Keratinocyte (primary cell): Measurements from ENCODE around the gene HRH3.

Experiments
- EZH2 ChIP-seq: IDR thresholded peaks from one replicate; pipeline ENCODE4 v1.6.1; 2012; ENCODE audit warnings: inconsistent platforms, mild to moderate bottlenecking, low read length, moderate library complexity
- TF ChIP-seq, protein P1 (sequence below), 3 experiments: IDR thresholded peaks in 1 of 3; conservative IDR thresholded peaks in 1 of 3; optimal IDR thresholded peaks in 1 of 3; 2 replicates in 2 of 3; 3 replicates in 1 of 3; pipeline versions ENCODE3 to v1.5.1; 2011; ENCODE audit warnings: low read length in 3 of 3, mild to moderate bottlenecking in 3 of 3, moderate library complexity in 2 of 3, control low read depth in 1 of 3, inconsistent platforms in 1 of 3; ENCODE audit not compliant: insufficient read depth in 2 of 3; ENCODE audit errors: extremely low read depth in 1 of 3

GRCh38 chr20:62179162-62179504 is 40.9 kb downstream of the HRH3 start:
- TF ChIP-seq, protein P1, sequence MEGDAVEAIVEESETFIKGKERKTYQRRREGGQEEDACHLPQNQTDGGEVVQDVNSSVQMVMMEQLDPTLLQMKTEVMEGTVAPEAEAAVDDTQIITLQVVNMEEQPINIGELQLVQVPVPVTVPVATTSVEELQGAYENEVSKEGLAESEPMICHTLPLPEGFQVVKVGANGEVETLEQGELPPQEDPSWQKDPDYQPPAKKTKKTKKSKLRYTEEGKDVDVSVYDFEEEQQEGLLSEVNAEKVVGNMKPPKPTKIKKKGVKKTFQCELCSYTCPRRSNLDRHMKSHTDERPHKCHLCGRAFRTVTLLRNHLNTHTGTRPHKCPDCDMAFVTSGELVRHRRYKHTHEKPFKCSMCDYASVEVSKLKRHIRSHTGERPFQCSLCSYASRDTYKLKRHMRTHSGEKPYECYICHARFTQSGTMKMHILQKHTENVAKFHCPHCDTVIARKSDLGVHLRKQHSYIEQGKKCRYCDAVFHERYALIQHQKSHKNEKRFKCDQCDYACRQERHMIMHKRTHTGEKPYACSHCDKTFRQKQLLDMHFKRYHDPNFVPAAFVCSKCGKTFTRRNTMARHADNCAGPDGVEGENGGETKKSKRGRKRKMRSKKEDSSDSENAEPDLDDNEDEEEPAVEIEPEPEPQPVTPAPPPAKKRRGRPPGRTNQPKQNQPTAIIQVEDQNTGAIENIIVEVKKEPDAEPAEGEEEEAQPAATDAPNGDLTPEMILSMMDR (optimal IDR thresholded peaks at IDR 0.05 in 1 of 3, IDR thresholded peaks at IDR 0.05 in 1 of 3, conservative IDR thresholded peaks at IDR 0.05 in 1 of 3; ENCODE audit: extremely low read depth in 1 of 3, insufficient read depth in 2 of 3, low read length in 3 of 3): no peak
- TF ChIP-seq EZH2: no peak
